Mesodermal cell (in vitro differentiated cells): ENCODE results near the gene DNM3.

Source experiments
- H3K27ac ChIP-seq: 2 replicates; pipeline ENCODE4 v1.7.0; 2013; ENCODE audit warnings: mild to moderate bottlenecking, low read depth, low read length, moderate library complexity; ENCODE audit not compliant: severe bottlenecking
- H3K36me3 ChIP-seq: 2 replicates; pipeline ENCODE4 v1.7.1; 2013; ENCODE audit warnings: mild to moderate bottlenecking, low read length, moderate library complexity; ENCODE audit not compliant: control insufficient read depth, insufficient read depth
- H3K4me1 ChIP-seq: one replicate; pipeline ENCODE4 v1.7.1; 2013; ENCODE audit warnings: mild to moderate bottlenecking, low read length; ENCODE audit not compliant: insufficient read depth, control insufficient read depth, poor library complexity, severe bottlenecking
- H3K4me3 ChIP-seq: 2 replicates; pipeline ENCODE4 v1.7.0; 2013; ENCODE audit warnings: low read length, control low read depth, mild to moderate bottlenecking; ENCODE audit not compliant: insufficient read depth, poor library complexity, severe bottlenecking; ENCODE audit errors: extremely low read depth
- H3K9me3 ChIP-seq: 2 replicates; pipeline ENCODE4 v1.7.1; 2013; ENCODE audit warnings: mild to moderate bottlenecking, low read length, moderate library complexity; ENCODE audit not compliant: control insufficient read depth
- WGBS, 2 experiments: methylation state at CpG; one replicate each; pipeline ENCODE4 v1.1.5; 2013; ENCODE audit warnings: missing lambda C conversion rate in 2 of 2; ENCODE audit not compliant: insufficient coverage in 2 of 2; 5-methylcytosine and 5-hydroxymethylcytosine counted together

The DNM3 gene

GRCh38 chr1:171917331-171917730, 76.0 kb downstream of the DNM3 start:
- H3K36me3 ChIP-seq: no peaks in the 10 kb centered on the region
- no peaks in the 10 kb centered on the region for H3K9me3 ChIP-seq
- no peak overlapping the region for H3K4me3 ChIP-seq
- no peaks in the 10 kb centered on the region for H3K4me1 ChIP-seq
- 63% methylated on average over 1 of the region's 1 CpG; no CpG with 5 or more reads in 1 of the 2 experiments for WGBS, 2 experiments
- no peak overlapping the region for H3K27ac ChIP-seq

- no peaks in the 10 kb centered on the region for H3K4me1 ChIP-seq
- WGBS, 2 experiments: 92% methylated on average over 2 of the region's 5 CpGs; no CpG with 5 or more reads in 1 of the 2 experiments
Measured at GRCh38 chr1:171919891-171920887, 78.9 kb downstream of the DNM3 start.

GRCh38 chr1:171922999-171923398, 81.7 kb downstream of the DNM3 start:
- Histone ChIP-seq H3K27ac (no peak overlapping the region), H3K9me3 (no peaks in the 10 kb centered on the region), H3K4me1 (no peaks in the 10 kb centered on the region), H3K4me3 (no peak overlapping the region), H3K36me3 (no peaks in the 10 kb centered on the region)
- WGBS, 2 experiments: no CpG with 5 or more reads among the region's 2 CpGs

More at GRCh38 chr1:171919891-171920887, 78.9 kb downstream of the DNM3 start:
- H3K4me3 ChIP-seq: no peak overlapping the region
- no peaks in the 10 kb centered on the region for H3K36me3 ChIP-seq
- H3K27ac ChIP-seq: no peak overlapping the region
- H3K9me3 ChIP-seq: no peaks in the 10 kb centered on the region

- Histone ChIP-seq H3K27ac (no peak overlapping the region), H3K4me1 (no peaks in the 10 kb centered on the region), H3K9me3 (no peaks in the 10 kb centered on the region), H3K36me3 (no peaks in the 10 kb centered on the region), H3K4me3 (no peak overlapping the region)
- 76 to 100% methylated on average over 2 of the region's 2 CpGs for WGBS, 2 experiments
Measured at GRCh38 chr1:171929121-171929520, 87.8 kb downstream of the DNM3 start.

GRCh38 chr1:171931752-171932151, 90.5 kb downstream of the DNM3 start:
- Histone ChIP-seq H3K27ac (no peak overlapping the region), H3K4me1 (no peaks in the 10 kb centered on the region), H3K9me3 (no peaks in the 10 kb centered on the region), H3K36me3 (no peaks in the 10 kb centered on the region), H3K4me3 (no peak overlapping the region)

GRCh38 chr1:171934664-171935063, 93.4 kb downstream of the DNM3 start:
- Histone ChIP-seq H3K9me3 (no peaks in the 10 kb centered on the region), H3K4me3 (no peak overlapping the region), H3K36me3 (no peaks in the 10 kb centered on the region), H3K4me1 (no peaks in the 10 kb centered on the region), H3K27ac (no peak overlapping the region)
- WGBS, 2 experiments: 0 to 61% methylated on average over 1 to 3 of the region's 3 CpGs

- H3K9me3 ChIP-seq: no peaks in the 10 kb centered on the region
- no peak overlapping the region for H3K4me3 ChIP-seq
- no peaks in the 10 kb centered on the region for H3K4me1 ChIP-seq
- H3K27ac ChIP-seq: no peak overlapping the region
- no peaks in the 10 kb centered on the region for H3K36me3 ChIP-seq
- 94 to 100% methylated on average over 2 of the region's 4 CpGs for WGBS, 2 experiments
Measured at GRCh38 chr1:171935086-171935485, 93.8 kb downstream of the DNM3 start.

GRCh38 chr1:171935664-171936063, 94.4 kb downstream of the DNM3 start:
- H3K27ac ChIP-seq: no peak overlapping the region
- no peaks in the 10 kb centered on the region for H3K4me1 ChIP-seq
- no peaks in the 10 kb centered on the region for H3K9me3 ChIP-seq
- 100% methylated on average over 1 of the region's 1 CpG; no CpG with 5 or more reads in 1 of the 2 experiments for WGBS, 2 experiments
- no peaks in the 10 kb centered on the region for H3K36me3 ChIP-seq
- no peak overlapping the region for H3K4me3 ChIP-seq

GRCh38 chr1:171937938-171938337, 96.6 kb downstream of the DNM3 start:
- no peaks in the 10 kb centered on the region for H3K36me3 ChIP-seq
- H3K27ac ChIP-seq: no peak overlapping the region
- no peak overlapping the region for H3K4me3 ChIP-seq
- H3K9me3 ChIP-seq: no peaks in the 10 kb centered on the region
- WGBS, 2 experiments: 100% methylated on average over 1 of the region's 1 CpG; no CpG with 5 or more reads in 1 of the 2 experiments
- H3K4me1 ChIP-seq: no peaks in the 10 kb centered on the region

GRCh38 chr1:171939740-171940139, 98.4 kb downstream of the DNM3 start:
- Histone ChIP-seq H3K27ac (no peak overlapping the region), H3K4me3 (no peak overlapping the region), H3K9me3 (no peaks in the 10 kb centered on the region), H3K36me3 (no peaks in the 10 kb centered on the region), H3K4me1 (no peaks in the 10 kb centered on the region)
- 13 to 80% methylated on average over 1 of the region's 4 CpGs for WGBS, 2 experiments

- Histone ChIP-seq H3K4me3 (no peak overlapping the region), H3K4me1 (no peaks in the 10 kb centered on the region), H3K9me3 (no peaks in the 10 kb centered on the region), H3K36me3 (no peaks in the 10 kb centered on the region), H3K27ac (no peak overlapping the region)
Measured at GRCh38 chr1:171940368-171940767, 99.1 kb downstream of the DNM3 start.
